ENCODE results near the gene TMPRSS3. TPM values are rescaled to one million over a fixed set of nuclear protein-coding genes. Genes with fewer than 3 reads are reported as not detected.

The TMPRSS3 gene
- polyA plus RNA-seq, 1 of the 3 experiments (the other 2 are of a cell fraction): not detected

Small RNA genes lying within 50 kb of the gene (small RNA-seq; reads per million reads assigned to genes)
- 0 reads per million in 7 experiments for gene RNU6-1149P

Other genes starting within 250 kb of the TMPRSS3 start
- 0.07 and 0.11 TPM in 2 replicates for gene ABCG1, start 176.9 kb downstream of the TMPRSS3 start, polyA plus RNA-seq (2012; rRNA removed)
- gene TFF3, start 80.6 kb downstream of the TMPRSS3 start, polyA plus RNA-seq (2012; rRNA removed): not detected in 2 replicates
- gene TFF2, start 45.1 kb downstream of the TMPRSS3 start, polyA plus RNA-seq (2012; rRNA removed): not detected in 2 replicates
- gene TFF1, start 29.5 kb downstream of the TMPRSS3 start, polyA plus RNA-seq (2012; rRNA removed): not detected in 2 replicates
- gene UBASH3A, start 7.8 kb upstream of the TMPRSS3 start, polyA plus RNA-seq (2012; rRNA removed): not detected in 2 replicates
- gene RSPH1, start 100.2 kb upstream of the TMPRSS3 start, polyA plus RNA-seq (2012; rRNA removed): 0.97 and 1.1 TPM in 2 replicates
- gene SLC37A1, start 117.8 kb upstream of the TMPRSS3 start, polyA plus RNA-seq (2012; rRNA removed): 1.6 and 2.8 TPM in 2 replicates